WTC11 (cell line): Measurements from ENCODE around the gene PITPNC1. TPM values are rescaled to one million over a fixed set of nuclear protein-coding genes. Genes with fewer than 3 reads are reported as not detected.

Experiments used
- ATAC-seq: fragments of 200-7000 bp; cut with Tn5 transposase; 2 replicates; pipeline ENCODE4 v1.10.0; 2021; ENCODE audit warnings: mild to moderate bottlenecking, moderate library complexity
- CTCF ChIA-PET: fragments of 300-600 bp; sonication (Branson Sonifier 250); formaldehyde crosslinking; loops from one replicate; lab custom pipeline; 2021; ENCODE audit warnings: antibody characterized with exemption; lab: Charles Lee
- POLR2A ChIA-PET: fragments of 350-600 bp; sonication (Branson Sonifier 250); formaldehyde crosslinking; loops from one replicate; lab custom pipeline; 2021; ENCODE audit warnings: antibody characterized with exemption; lab: Charles Lee
- DNase-seq: peaks from one replicate; pipeline ENCODE4 v3.0.0; 2021; ENCODE audit warnings: low spot score
- H3K27ac Mint-ChIP-seq: 2 replicates; pipeline ENCODE4 v1.8.0; 2021; ENCODE audit warnings: mixed read lengths
- H3K27me3 Mint-ChIP-seq: 2 replicates; pipeline ENCODE4 v1.8.0; 2021; ENCODE audit warnings: low read depth, mild to moderate bottlenecking, moderate library complexity, mixed read lengths
- H3K36me3 Mint-ChIP-seq: 2 replicates; pipeline ENCODE4 v1.8.0; 2021; ENCODE audit warnings: mixed read lengths
- H3K4me1 Mint-ChIP-seq: 2 replicates; pipeline ENCODE4 v1.8.0; 2022; ENCODE audit warnings: mixed read lengths
- H3K4me3 Mint-ChIP-seq: 2 replicates; pipeline ENCODE4 v1.8.0; 2021; ENCODE audit warnings: mild to moderate bottlenecking, moderate library complexity, mixed read lengths
- H3K9me3 Mint-ChIP-seq: 2 replicates; pipeline ENCODE4 v1.8.0; 2021; ENCODE audit warnings: mixed read lengths
- GABPB1 ChIP-seq: sonication (generic); formaldehyde crosslinking; IDR thresholded peaks from 2 replicates; pipeline ENCODE4 v1.8.1; 2023; ENCODE audit warnings: mild to moderate bottlenecking, missing genetic modification reagents
- JUN ChIP-seq: sonication (generic); formaldehyde crosslinking; IDR thresholded peaks from 2 replicates; pipeline ENCODE4 v1.8.0; 2023; ENCODE audit warnings: mild to moderate bottlenecking, missing genetic modification reagents
- MXD4 ChIP-seq: fragments of 250-450 bp; sonication (Bioruptor Pico); IDR thresholded peaks from 2 replicates; pipeline ENCODE4 v1.8.0; 2021; ENCODE audit warnings: mild to moderate bottlenecking, moderate library complexity, borderline replicate concordance
- NR2C2 ChIP-seq: sonication (generic); formaldehyde crosslinking; IDR thresholded peaks from 2 replicates; pipeline ENCODE4 v1.8.0; 2022; ENCODE audit warnings: mild to moderate bottlenecking, missing genetic modification reagents
- TP53 ChIP-seq: sonication (generic); formaldehyde crosslinking; IDR thresholded peaks from 2 replicates; pipeline ENCODE4 v1.8.1; 2023; ENCODE audit warnings: mild to moderate bottlenecking, missing genetic modification reagents
- ZBTB21 ChIP-seq: sonication (generic); formaldehyde crosslinking; IDR thresholded peaks from 2 replicates; pipeline ENCODE4 v1.8.1; 2023; ENCODE audit warnings: mild to moderate bottlenecking, missing genetic modification reagents, borderline replicate concordance
- total RNA-seq: library from RNA; stranded (reverse); gene quantifications from 3 replicates; pipeline ENCODE4 v1.2.3, GENCODE V29; 2021
- TF ChIP-seq, protein P1 (sequence below): sonication (generic); formaldehyde crosslinking; IDR thresholded peaks from 2 replicates; pipeline ENCODE4 v1.8.1; 2023; ENCODE audit warnings: mild to moderate bottlenecking, moderate library complexity, missing genetic modification reagents
- TF ChIP-seq, protein P2 (sequence below): fragments of 250-450 bp; sonication (Bioruptor Pico); IDR thresholded peaks from 2 replicates; pipeline ENCODE4 v2.1.2; 2022; ENCODE audit warnings: mild to moderate bottlenecking, moderate library complexity
- TF ChIP-seq, protein P3 (sequence below): fragments of 250-450 bp; sonication (Bioruptor Pico); IDR thresholded peaks from 2 replicates; pipeline ENCODE4 v1.9.0; 2021; ENCODE audit warnings: mild to moderate bottlenecking
- TF ChIP-seq, protein P4 (sequence below): sonication (generic); formaldehyde crosslinking; conservative IDR thresholded peaks from 2 replicates; pipeline ENCODE4 v1.8.1; 2023; ENCODE audit warnings: mild to moderate bottlenecking, low read depth, missing genetic modification reagents, moderate library complexity
- TF ChIP-seq, protein P5 (sequence below): sonication (generic); formaldehyde crosslinking; IDR thresholded peaks from 2 replicates; pipeline ENCODE4 v1.8.0; 2023; ENCODE audit warnings: missing genetic modification reagents
- TF ChIP-seq, protein P6 (sequence below): sonication (generic); formaldehyde crosslinking; IDR thresholded peaks from 2 replicates; pipeline ENCODE4 v1.8.1; 2022; ENCODE audit warnings: mild to moderate bottlenecking, missing genetic modification reagents, moderate library complexity, borderline replicate concordance
- TF ChIP-seq, protein P7 (sequence below): sonication (generic); formaldehyde crosslinking; IDR thresholded peaks from 2 replicates; pipeline ENCODE4 v1.8.1; 2023; ENCODE audit warnings: mild to moderate bottlenecking, missing genetic modification reagents

The PITPNC1 gene
- total RNA-seq, 1 experiment from 2014 or later, result 39.8 TPM

DNA sequence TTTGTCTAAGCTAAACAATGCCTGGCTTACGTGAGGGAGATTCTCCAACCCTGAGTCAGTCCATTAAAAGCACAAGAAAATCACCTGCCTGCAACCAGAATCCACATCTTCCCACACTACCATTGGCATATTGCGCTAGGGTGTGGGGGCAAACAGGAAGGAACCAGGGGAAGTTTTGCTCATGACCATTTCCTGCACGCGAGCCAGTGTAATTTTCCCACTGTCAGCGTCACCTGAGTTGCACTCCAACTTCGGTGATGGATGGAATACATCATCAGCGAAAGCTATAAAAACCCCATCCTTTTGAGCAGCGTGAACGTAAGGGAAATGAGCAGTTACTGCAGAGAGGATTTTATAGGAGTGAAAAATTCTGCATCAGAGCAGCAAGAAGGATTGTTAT, 172.7 kb downstream of the PITPNC1 start (continued):
- TF ChIP-seq, protein P1, sequence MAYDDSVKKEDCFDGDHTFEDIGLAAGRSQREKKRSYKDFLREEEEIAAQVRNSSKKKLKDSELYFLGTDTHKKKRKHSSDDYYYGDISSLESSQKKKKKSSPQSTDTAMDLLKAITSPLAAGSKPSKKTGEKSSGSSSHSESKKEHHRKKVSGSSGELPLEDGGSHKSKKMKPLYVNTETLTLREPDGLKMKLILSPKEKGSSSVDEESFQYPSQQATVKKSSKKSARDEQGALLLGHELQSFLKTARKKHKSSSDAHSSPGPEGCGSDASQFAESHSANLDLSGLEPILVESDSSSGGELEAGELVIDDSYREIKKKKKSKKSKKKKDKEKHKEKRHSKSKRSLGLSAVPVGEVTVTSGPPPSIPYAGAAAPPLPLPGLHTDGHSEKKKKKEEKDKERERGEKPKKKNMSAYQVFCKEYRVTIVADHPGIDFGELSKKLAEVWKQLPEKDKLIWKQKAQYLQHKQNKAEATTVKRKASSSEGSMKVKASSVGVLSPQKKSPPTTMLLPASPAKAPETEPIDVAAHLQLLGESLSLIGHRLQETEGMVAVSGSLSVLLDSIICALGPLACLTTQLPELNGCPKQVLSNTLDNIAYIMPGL (CRISPR knock-in tag), result no peak
- TF ChIP-seq, protein P2, sequence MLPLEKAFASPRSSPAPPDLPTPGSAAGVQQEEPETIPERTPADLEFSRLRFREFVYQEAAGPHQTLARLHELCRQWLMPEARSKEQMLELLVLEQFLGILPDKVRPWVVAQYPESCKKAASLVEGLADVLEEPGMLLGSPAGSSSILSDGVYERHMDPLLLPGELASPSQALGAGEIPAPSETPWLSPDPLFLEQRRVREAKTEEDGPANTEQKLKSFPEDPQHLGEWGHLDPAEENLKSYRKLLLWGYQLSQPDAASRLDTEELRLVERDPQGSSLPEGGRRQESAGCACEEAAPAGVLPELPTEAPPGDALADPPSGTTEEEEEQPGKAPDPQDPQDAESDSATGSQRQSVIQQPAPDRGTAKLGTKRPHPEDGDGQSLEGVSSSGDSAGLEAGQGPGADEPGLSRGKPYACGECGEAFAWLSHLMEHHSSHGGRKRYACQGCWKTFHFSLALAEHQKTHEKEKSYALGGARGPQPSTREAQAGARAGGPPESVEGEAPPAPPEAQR, result no peak
- TF ChIP-seq TP53 (CRISPR knock-in tag), result no peak
- TF ChIP-seq GABPB1 (CRISPR knock-in tag), result no peak
- TF ChIP-seq, protein P3, sequence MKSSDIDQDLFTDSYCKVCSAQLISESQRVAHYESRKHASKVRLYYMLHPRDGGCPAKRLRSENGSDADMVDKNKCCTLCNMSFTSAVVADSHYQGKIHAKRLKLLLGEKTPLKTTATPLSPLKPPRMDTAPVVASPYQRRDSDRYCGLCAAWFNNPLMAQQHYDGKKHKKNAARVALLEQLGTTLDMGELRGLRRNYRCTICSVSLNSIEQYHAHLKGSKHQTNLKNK, result no peak

DNA sequence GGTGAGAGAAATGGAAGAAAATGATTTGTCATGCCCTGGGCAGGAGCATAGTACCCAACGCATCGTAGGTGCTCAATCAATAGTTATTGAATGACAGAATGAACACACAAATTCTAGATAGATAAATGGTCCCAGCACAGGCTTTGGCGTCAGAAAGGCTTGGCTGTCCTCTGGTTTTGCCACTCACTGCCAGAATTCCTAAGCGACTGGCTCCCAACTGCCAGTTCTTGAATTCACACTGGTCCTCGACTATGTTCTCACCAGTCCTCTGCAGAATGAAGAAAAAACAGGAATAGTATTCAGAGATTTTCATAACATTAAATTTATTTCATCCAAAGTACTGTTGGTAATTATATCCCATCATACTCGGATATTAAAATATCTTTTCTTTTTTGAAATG, 177.6 kb downstream of the PITPNC1 start:
- no peak for DNase-seq
- ChIA-PET POLR2A (no interaction called here), CTCF (no interaction called here)
- H3K9me3 Mint-ChIP-seq, result peaks cover 5% of the 10 kb centered on the region
- H3K27ac Mint-ChIP-seq, result no peak overlapping the region
- no peaks in the 10 kb centered on the region for H3K27me3 Mint-ChIP-seq
- H3K36me3 Mint-ChIP-seq, result peaks cover 14% of the 10 kb centered on the region
- ATAC-seq, result no peak
- TF ChIP-seq NR2C2 (CRISPR knock-in tag), result no peak
- TF ChIP-seq, protein P1 (CRISPR knock-in tag), result no peak
- TF ChIP-seq, protein P4, sequence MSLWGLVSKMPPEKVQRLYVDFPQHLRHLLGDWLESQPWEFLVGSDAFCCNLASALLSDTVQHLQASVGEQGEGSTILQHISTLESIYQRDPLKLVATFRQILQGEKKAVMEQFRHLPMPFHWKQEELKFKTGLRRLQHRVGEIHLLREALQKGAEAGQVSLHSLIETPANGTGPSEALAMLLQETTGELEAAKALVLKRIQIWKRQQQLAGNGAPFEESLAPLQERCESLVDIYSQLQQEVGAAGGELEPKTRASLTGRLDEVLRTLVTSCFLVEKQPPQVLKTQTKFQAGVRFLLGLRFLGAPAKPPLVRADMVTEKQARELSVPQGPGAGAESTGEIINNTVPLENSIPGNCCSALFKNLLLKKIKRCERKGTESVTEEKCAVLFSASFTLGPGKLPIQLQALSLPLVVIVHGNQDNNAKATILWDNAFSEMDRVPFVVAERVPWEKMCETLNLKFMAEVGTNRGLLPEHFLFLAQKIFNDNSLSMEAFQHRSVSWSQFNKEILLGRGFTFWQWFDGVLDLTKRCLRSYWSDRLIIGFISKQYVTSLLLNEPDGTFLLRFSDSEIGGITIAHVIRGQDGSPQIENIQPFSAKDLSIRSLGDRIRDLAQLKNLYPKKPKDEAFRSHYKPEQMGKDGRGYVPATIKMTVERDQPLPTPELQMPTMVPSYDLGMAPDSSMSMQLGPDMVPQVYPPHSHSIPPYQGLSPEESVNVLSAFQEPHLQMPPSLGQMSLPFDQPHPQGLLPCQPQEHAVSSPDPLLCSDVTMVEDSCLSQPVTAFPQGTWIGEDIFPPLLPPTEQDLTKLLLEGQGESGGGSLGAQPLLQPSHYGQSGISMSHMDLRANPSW (CRISPR knock-in tag), result no peak
- no peak for TF ChIP-seq ZBTB21 (CRISPR knock-in tag)
- no peak for TF ChIP-seq JUN (CRISPR knock-in tag)
- TF ChIP-seq, protein P5, sequence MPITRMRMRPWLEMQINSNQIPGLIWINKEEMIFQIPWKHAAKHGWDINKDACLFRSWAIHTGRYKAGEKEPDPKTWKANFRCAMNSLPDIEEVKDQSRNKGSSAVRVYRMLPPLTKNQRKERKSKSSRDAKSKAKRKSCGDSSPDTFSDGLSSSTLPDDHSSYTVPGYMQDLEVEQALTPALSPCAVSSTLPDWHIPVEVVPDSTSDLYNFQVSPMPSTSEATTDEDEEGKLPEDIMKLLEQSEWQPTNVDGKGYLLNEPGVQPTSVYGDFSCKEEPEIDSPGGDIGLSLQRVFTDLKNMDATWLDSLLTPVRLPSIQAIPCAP (CRISPR knock-in tag), result no peak
- TF ChIP-seq, protein P6, sequence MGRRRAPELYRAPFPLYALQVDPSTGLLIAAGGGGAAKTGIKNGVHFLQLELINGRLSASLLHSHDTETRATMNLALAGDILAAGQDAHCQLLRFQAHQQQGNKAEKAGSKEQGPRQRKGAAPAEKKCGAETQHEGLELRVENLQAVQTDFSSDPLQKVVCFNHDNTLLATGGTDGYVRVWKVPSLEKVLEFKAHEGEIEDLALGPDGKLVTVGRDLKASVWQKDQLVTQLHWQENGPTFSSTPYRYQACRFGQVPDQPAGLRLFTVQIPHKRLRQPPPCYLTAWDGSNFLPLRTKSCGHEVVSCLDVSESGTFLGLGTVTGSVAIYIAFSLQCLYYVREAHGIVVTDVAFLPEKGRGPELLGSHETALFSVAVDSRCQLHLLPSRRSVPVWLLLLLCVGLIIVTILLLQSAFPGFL (CRISPR knock-in tag), result no peak
- H3K4me3 Mint-ChIP-seq, result no peak overlapping the region
- peaks cover 17% of the 10 kb centered on the region for H3K4me1 Mint-ChIP-seq

DNA sequence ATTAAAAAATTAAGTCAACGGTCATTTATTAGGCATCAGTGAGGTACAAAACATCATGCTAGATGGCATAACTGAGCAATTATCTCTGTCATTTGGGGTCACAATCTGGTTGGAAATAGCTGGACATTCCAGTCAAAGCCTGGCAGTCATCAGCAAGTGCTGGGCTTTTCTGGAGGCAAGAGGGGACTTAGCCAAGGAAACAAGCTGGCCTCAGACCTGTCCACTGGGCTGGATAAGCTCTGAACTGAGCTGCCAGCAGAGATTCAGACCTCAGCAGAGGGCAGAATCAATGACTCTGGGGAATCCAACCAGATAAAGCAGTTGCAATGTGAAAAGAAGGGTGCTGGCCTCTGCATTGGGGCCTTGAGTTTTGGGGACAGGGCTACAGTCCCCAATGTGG, 178.8 kb downstream of the PITPNC1 start:
- ChIA-PET POLR2A (interaction anchor here (0.7 kb wide), 1 partner anchor 259 kb away, joined by 3 read pairs; no protein-coding TSS in a partner anchor), CTCF (interaction anchor here (0.7 kb wide), 1 partner anchor 902 kb away, joined by 3 read pairs; no protein-coding TSS in a partner anchor)
- ATAC-seq (no peak), DNase-seq (no peak)
- Mint-ChIP-seq H3K9me3 (peaks cover 5% of the 10 kb centered on the region), H3K36me3 (peaks cover 14% of the 10 kb centered on the region), H3K4me3 (no peak overlapping the region), H3K4me1 (peaks cover 8% of the 10 kb centered on the region), H3K27me3 (no peaks in the 10 kb centered on the region)
- no peak for TF ChIP-seq MXD4 (CRISPR knock-in tag)
- TF ChIP-seq, protein P7, sequence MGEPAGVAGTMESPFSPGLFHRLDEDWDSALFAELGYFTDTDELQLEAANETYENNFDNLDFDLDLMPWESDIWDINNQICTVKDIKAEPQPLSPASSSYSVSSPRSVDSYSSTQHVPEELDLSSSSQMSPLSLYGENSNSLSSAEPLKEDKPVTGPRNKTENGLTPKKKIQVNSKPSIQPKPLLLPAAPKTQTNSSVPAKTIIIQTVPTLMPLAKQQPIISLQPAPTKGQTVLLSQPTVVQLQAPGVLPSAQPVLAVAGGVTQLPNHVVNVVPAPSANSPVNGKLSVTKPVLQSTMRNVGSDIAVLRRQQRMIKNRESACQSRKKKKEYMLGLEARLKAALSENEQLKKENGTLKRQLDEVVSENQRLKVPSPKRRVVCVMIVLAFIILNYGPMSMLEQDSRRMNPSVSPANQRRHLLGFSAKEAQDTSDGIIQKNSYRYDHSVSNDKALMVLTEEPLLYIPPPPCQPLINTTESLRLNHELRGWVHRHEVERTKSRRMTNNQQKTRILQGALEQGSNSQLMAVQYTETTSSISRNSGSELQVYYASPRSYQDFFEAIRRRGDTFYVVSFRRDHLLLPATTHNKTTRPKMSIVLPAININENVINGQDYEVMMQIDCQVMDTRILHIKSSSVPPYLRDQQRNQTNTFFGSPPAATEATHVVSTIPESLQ (CRISPR knock-in tag), result no peak
- TF ChIP-seq GABPB1 (CRISPR knock-in tag), result no peak
- TF ChIP-seq, all 79 proteins: peak for 0
- H3K27ac Mint-ChIP-seq, result no peak overlapping the region
